ENCODE data around the gene PTCRA.
"Not testable (repeated sequence)": the region's sequence is repeated elsewhere in the genome, so short reads cannot be mapped to it uniquely, and the experiment has no call there.

PTCRA gene

DNA sequence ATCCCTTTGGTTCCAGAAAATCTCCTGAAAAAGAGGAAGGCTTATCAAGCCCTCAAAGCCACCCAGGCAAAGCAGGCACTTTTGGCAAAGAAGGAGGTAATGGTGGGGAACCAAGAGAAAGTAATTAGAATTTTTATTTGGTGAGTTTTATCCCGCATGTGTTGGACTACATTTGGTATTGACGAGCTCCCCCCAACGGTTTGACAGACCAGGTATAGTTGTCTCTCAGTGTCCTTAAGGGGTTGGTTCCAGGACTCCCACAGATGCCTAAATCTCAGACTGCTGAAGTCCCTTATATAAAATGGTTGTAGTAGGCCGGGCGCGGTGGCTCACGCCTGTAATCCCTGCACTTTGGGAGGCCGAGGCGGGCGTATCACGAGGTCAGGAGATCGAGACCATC is 35.0 kb upstream of the PTCRA start:
- peak overlapping the region; percentile 98 for H3K4me3 ChIP-seq (ENCODE audit: low read depth, low read length)
- TF ChIP-seq, protein P1, sequence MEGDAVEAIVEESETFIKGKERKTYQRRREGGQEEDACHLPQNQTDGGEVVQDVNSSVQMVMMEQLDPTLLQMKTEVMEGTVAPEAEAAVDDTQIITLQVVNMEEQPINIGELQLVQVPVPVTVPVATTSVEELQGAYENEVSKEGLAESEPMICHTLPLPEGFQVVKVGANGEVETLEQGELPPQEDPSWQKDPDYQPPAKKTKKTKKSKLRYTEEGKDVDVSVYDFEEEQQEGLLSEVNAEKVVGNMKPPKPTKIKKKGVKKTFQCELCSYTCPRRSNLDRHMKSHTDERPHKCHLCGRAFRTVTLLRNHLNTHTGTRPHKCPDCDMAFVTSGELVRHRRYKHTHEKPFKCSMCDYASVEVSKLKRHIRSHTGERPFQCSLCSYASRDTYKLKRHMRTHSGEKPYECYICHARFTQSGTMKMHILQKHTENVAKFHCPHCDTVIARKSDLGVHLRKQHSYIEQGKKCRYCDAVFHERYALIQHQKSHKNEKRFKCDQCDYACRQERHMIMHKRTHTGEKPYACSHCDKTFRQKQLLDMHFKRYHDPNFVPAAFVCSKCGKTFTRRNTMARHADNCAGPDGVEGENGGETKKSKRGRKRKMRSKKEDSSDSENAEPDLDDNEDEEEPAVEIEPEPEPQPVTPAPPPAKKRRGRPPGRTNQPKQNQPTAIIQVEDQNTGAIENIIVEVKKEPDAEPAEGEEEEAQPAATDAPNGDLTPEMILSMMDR (IDR thresholded peaks at IDR 0.05; ENCODE audit: control insufficient read depth, extremely low read depth, insufficient read depth) = 0 out of 2 replicates have a peak, but pooled peaks have one; percentile 4
- not testable (repeated sequence) for DNase-seq (ENCODE audit: low read depth)

DNA sequence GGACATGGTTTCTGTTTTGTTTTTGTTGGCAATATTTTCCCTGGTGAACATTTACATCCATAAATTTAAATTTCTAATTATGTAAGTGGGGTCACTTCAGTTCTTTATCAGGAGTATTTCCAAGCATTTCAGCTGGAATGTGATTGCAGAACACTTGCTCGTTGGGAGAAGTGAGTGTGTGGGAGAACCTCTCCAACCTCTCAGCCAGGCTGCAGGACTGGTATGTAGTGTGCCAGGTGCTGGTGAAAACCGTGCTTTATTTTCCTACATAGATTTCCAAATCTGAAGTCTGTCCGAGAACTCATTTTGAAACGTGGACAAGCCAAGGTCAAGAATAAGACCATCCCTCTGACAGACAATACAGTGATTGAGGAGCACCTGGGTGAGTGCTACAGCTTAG is 30.2 kb upstream of the PTCRA start:
- H3K4me3 ChIP-seq (ENCODE audit: low read depth, low read length) = no peak overlapping the region
- TF ChIP-seq, protein P1 (IDR thresholded peaks at IDR 0.05; ENCODE audit: control insufficient read depth, extremely low read depth, insufficient read depth) = no peak
- no peak for DNase-seq (ENCODE audit: low read depth)

DNA sequence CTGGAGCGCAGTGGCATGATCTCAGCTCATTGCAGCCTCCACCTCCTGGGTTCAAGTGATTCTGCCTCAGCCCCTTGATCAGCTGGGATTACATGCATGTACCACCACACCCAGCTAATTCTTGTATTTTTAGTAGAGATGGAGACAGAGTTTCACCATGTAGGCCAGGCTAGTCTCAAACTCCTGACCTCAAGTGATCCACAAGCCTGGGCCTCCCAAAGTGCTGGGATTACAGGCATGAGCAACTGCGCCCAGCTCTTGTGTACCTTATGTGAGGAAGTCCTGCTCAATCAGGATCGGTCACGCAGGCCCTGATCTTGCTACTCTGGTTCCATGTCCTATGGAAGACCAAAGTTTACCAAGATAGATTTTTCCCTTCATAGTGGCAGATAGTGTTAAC is 27.7 kb upstream of the PTCRA start:
- H3K4me3 ChIP-seq (ENCODE audit: low read depth, low read length); DNase-seq (ENCODE audit: low read depth): not testable (repeated sequence)

GRCh38 chr6:42889815-42890214 is 26.0 kb upstream of the PTCRA start:
- H3K4me3 ChIP-seq (ENCODE audit: low read depth, low read length) = peak overlapping the region; percentile 90
- TF ChIP-seq, protein P1 (IDR thresholded peaks at IDR 0.05; ENCODE audit: control insufficient read depth, extremely low read depth, insufficient read depth) = no peak
- no peak for DNase-seq (ENCODE audit: low read depth)

- TF ChIP-seq, protein P1 (IDR thresholded peaks at IDR 0.05; ENCODE audit: control insufficient read depth, extremely low read depth, insufficient read depth) = no peak
Measured at GRCh38 chr6:42890311-42891198, 25.3 kb upstream of the PTCRA start.

DNA sequence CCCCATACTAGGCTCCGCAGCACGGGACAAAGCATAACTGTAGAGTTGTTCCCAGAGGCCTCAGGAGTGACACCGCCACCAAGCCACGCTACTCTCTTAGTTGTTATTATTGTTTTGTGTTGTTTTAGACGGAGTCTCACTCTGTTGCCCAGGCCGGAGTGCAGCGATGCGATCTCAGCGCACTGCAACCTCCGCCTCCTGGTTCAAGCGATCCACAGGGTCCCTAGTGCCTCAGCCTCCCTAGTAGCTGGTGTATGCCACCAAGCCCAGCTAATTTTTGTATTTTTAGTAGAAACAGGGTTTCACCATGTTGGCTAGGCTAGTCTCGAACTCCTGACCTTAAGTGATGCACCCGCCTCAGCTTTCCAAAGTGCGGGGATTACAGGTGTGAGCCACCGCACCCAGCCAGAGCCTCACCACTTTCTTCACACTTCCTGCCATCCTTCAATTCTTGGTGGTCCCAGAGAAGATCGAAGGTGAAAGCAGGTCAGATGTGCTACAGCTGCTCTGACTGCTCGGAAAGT is 24.6 kb upstream of the PTCRA start:
- DNase-seq (ENCODE audit: low read depth) = no peak
- H3K4me3 ChIP-seq (ENCODE audit: low read depth, low read length) = peak overlapping the region; percentile 90
- TF ChIP-seq, protein P1 (IDR thresholded peaks at IDR 0.05; ENCODE audit: control insufficient read depth, extremely low read depth, insufficient read depth) = no peak

More at GRCh38 chr6:42890311-42891198, 25.3 kb upstream of the PTCRA start:
- DNase-seq (ENCODE audit: low read depth) = peak; percentile 96
- peak overlapping the region; percentile 90 for H3K4me3 ChIP-seq (ENCODE audit: low read depth, low read length)

GRCh38 chr6:42894041-42894828 is 21.6 kb upstream of the PTCRA start:
- not testable (repeated sequence) for H3K4me3 ChIP-seq (ENCODE audit: low read depth, low read length); DNase-seq (ENCODE audit: low read depth)

All from LNCaP clone FGC (cell line).